Karpas-422 (cell line): Measurements from ENCODE around the gene GPER1. TPM values are rescaled to one million over a fixed set of nuclear protein-coding genes. Genes with fewer than 3 reads are reported as not detected.

ENCODE experiments used
- DNase-seq: peaks from one replicate; pipeline ENCODE4 v3.0.0-alpha.2; 2015
- H2AFZ ChIP-seq: fragments of 200-600 bp; sonication (generic); 2 replicates; pipeline ENCODE4 v1.6.1; 2014; ENCODE audit warnings: antibody characterized with exemption, low read length, mixed read lengths
- H3K27ac ChIP-seq: fragments of 200-600 bp; sonication (generic); 2 replicates; pipeline ENCODE4 v1.5.1; 2014; ENCODE audit warnings: mild to moderate bottlenecking, low read length, moderate library complexity
- H3K27me3 ChIP-seq: fragments of 200-600 bp; sonication (generic); 2 replicates; pipeline ENCODE4 v1.6.1; 2014; ENCODE audit warnings: low read length, mixed read lengths
- H3K36me3 ChIP-seq: fragments of 200-600 bp; sonication (generic); 2 replicates; pipeline ENCODE4 v1.6.1; 2014; ENCODE audit warnings: low read length, mixed read lengths; ENCODE audit not compliant: insufficient read depth
- H3K4me1 ChIP-seq: fragments of 200-600 bp; sonication (generic); 2 replicates; pipeline ENCODE4 v1.6.1; 2014; ENCODE audit warnings: mild to moderate bottlenecking, low read length, mixed read lengths
- H3K4me2 ChIP-seq: fragments of 200-600 bp; sonication (generic); 2 replicates; pipeline ENCODE4 v1.6.1; 2014; ENCODE audit warnings: low read length, low read depth, mild to moderate bottlenecking; ENCODE audit not compliant: poor library complexity, severe bottlenecking
- H3K4me3 ChIP-seq: fragments of 200-600 bp; sonication (generic); 2 replicates; pipeline ENCODE4 v1.5.1; 2014; ENCODE audit warnings: mild to moderate bottlenecking, antibody characterized with exemption, low read length, mixed read lengths
- H3K79me2 ChIP-seq: fragments of 200-600 bp; sonication (generic); 2 replicates; pipeline ENCODE4 v1.6.1; 2014; ENCODE audit warnings: mild to moderate bottlenecking, low read length, mixed read lengths
- H3K9ac ChIP-seq: fragments of 200-600 bp; sonication (generic); 2 replicates; pipeline ENCODE4 v1.6.0; 2014; ENCODE audit warnings: low read length
- H3K9me2 ChIP-seq: fragments of 200-600 bp; sonication (generic), shearing (Covaris generic); replicated peaks from 2 replicates; pipeline ENCODE4 v1.6.0; 2014; ENCODE audit warnings: mild to moderate bottlenecking, low read length, moderate library complexity; ENCODE audit not compliant: insufficient read depth
- H3K9me3 ChIP-seq: fragments of 300-700, 200-600 bp; sonication (generic); 2 replicates; pipeline ENCODE4 v1.6.1; 2014; ENCODE audit warnings: low read length, mixed read lengths
- H4K20me1 ChIP-seq: fragments of 200-600 bp; sonication (generic); 2 replicates; pipeline ENCODE4 v1.6.1; 2014; ENCODE audit warnings: mild to moderate bottlenecking, antibody characterized with exemption, low read length, low read depth; ENCODE audit not compliant: insufficient read depth
- total RNA-seq: library from RNA; depleted of rRNA; stranded (reverse); fragments of >200 nt; shearing (Covaris generic); gene quantifications from 2 replicates; pipeline ENCODE4 v1.2.3, GENCODE V29; 2014; ENCODE audit warnings: low replicate concordance

Gene GPER1
- total RNA-seq, 1 experiment from 2014 or later = not detected

- H4K20me1 ChIP-seq = peaks cover 58% of the 10 kb centered on the region; the same call in 1 of the 2 replicates
- no peaks in the 10 kb centered on the region for H3K36me3 ChIP-seq
- no peak overlapping the region for H3K9ac ChIP-seq
- H3K4me2 ChIP-seq = no peak overlapping the region
- no peak for DNase-seq
- H3K9me2 ChIP-seq = no peaks in the 10 kb centered on the region
- no peaks in the 10 kb centered on the region for H3K27me3 ChIP-seq
- no peak overlapping the region for H3K4me3 ChIP-seq
- no peaks in the 10 kb centered on the region for H3K79me2 ChIP-seq
- H3K9me3 ChIP-seq = no peaks in the 10 kb centered on the region
- H2AFZ ChIP-seq = no peak overlapping the region
- H3K4me1 ChIP-seq = no peaks in the 10 kb centered on the region
- no peak overlapping the region for H3K27ac ChIP-seq
These were observed 5.0 kb downstream of the GPER1 start for GRCh38 chr7:1092806-1093501.

- Histone ChIP-seq H4K20me1 (peaks cover 56% of the 10 kb centered on the region; the same call in 1 of the 2 replicates), H3K4me2 (no peak overlapping the region), H3K27ac (no peak overlapping the region), H3K9me3 (no peaks in the 10 kb centered on the region), H3K9me2 (no peaks in the 10 kb centered on the region), H3K36me3 (no peaks in the 10 kb centered on the region), H2AFZ (no peak overlapping the region), H3K4me3 (no peak overlapping the region), H3K79me2 (no peaks in the 10 kb centered on the region), H3K9ac (no peak overlapping the region), H3K4me1 (no peaks in the 10 kb centered on the region), H3K27me3 (no peaks in the 10 kb centered on the region)
- no peak for DNase-seq
These were observed 5.6 kb downstream of the GPER1 start for GRCh38 chr7:1093502-1093843.

GRCh38 chr7:1093916-1094508 is 6.1 kb downstream of the GPER1 start:
- no peaks in the 10 kb centered on the region for H3K27me3 ChIP-seq
- peaks cover 55% of the 10 kb centered on the region; the same call in 1 of the 2 replicates for H4K20me1 ChIP-seq
- H3K36me3 ChIP-seq = no peaks in the 10 kb centered on the region
- no peaks in the 10 kb centered on the region for H3K4me1 ChIP-seq
- no peak overlapping the region for H3K27ac ChIP-seq
- no peak for DNase-seq
- H3K9me2 ChIP-seq = no peaks in the 10 kb centered on the region
- no peak overlapping the region for H2AFZ ChIP-seq
- H3K4me2 ChIP-seq = no peak overlapping the region
- H3K9me3 ChIP-seq = no peaks in the 10 kb centered on the region
- H3K9ac ChIP-seq = no peak overlapping the region
- H3K4me3 ChIP-seq = no peak overlapping the region
- no peaks in the 10 kb centered on the region for H3K79me2 ChIP-seq

- Histone ChIP-seq H3K27ac (no peak overlapping the region), H3K9me2 (no peaks in the 10 kb centered on the region), H3K4me2 (no peak overlapping the region), H2AFZ (no peak overlapping the region), H3K9ac (no peak overlapping the region), H3K9me3 (no peaks in the 10 kb centered on the region), H3K27me3 (no peaks in the 10 kb centered on the region), H3K79me2 (no peaks in the 10 kb centered on the region), H3K36me3 (no peaks in the 10 kb centered on the region), H4K20me1 (peaks cover 53% of the 10 kb centered on the region; the same call in 1 of the 2 replicates), H3K4me3 (no peak overlapping the region), H3K4me1 (no peaks in the 10 kb centered on the region)
- no peak for DNase-seq
These were observed 7.0 kb downstream of the GPER1 start for GRCh38 chr7:1094870-1095269.

GRCh38 chr7:1095621-1096155 is 7.8 kb downstream of the GPER1 start:
- no peak overlapping the region for H3K27ac ChIP-seq
- H3K4me1 ChIP-seq = no peaks in the 10 kb centered on the region
- no peak for DNase-seq
- no peak overlapping the region for H3K4me2 ChIP-seq
- no peaks in the 10 kb centered on the region for H3K9me3 ChIP-seq
- no peaks in the 10 kb centered on the region for H3K79me2 ChIP-seq
- no peaks in the 10 kb centered on the region for H3K27me3 ChIP-seq
- H3K36me3 ChIP-seq = no peaks in the 10 kb centered on the region
- H2AFZ ChIP-seq = no peak overlapping the region
- peaks cover 55% of the 10 kb centered on the region; the same call in 1 of the 2 replicates for H4K20me1 ChIP-seq
- no peak overlapping the region for H3K4me3 ChIP-seq
- H3K9me2 ChIP-seq = no peaks in the 10 kb centered on the region
- H3K9ac ChIP-seq = no peak overlapping the region

GRCh38 chr7:1096156-1097119 is 8.5 kb downstream of the GPER1 start:
- peaks cover 55% of the 10 kb centered on the region; the same call in 1 of the 2 replicates for H4K20me1 ChIP-seq
- H3K27me3 ChIP-seq = no peaks in the 10 kb centered on the region
- no peak overlapping the region for H3K4me2 ChIP-seq
- H3K4me3 ChIP-seq = no peak overlapping the region
- H3K27ac ChIP-seq = no peak overlapping the region
- H3K9ac ChIP-seq = no peak overlapping the region
- no peak for DNase-seq
- no peak overlapping the region for H2AFZ ChIP-seq
- H3K4me1 ChIP-seq = no peaks in the 10 kb centered on the region
- H3K79me2 ChIP-seq = no peaks in the 10 kb centered on the region
- no peaks in the 10 kb centered on the region for H3K36me3 ChIP-seq
- H3K9me3 ChIP-seq = no peaks in the 10 kb centered on the region
- H3K9me2 ChIP-seq = no peaks in the 10 kb centered on the region

- H3K36me3 ChIP-seq = no peaks in the 10 kb centered on the region
- DNase-seq = no peak
- H3K4me3 ChIP-seq = no peak overlapping the region
- no peak overlapping the region for H3K27ac ChIP-seq
- no peaks in the 10 kb centered on the region for H3K4me1 ChIP-seq
- no peak overlapping the region for H2AFZ ChIP-seq
- H3K27me3 ChIP-seq = no peaks in the 10 kb centered on the region
- no peaks in the 10 kb centered on the region for H3K9me2 ChIP-seq
- no peak overlapping the region for H3K4me2 ChIP-seq
- H3K9ac ChIP-seq = no peak overlapping the region
- H3K9me3 ChIP-seq = no peaks in the 10 kb centered on the region
- H4K20me1 ChIP-seq = peaks cover 50% of the 10 kb centered on the region; the same call in 1 of the 2 replicates
- H3K79me2 ChIP-seq = no peaks in the 10 kb centered on the region
These were observed 9.2 kb downstream of the GPER1 start for GRCh38 chr7:1097120-1097504.
